Mucosa of descending colon (tissue), 3 donors: Measurements from ENCODE around the gene FAF1. TPM values are rescaled to one million over a fixed set of nuclear protein-coding genes. Genes with fewer than 3 reads are reported as not detected.

Experiments used
- ATAC-seq: fragments of 200-7000 bp; cut with Tn5 transposase; one replicate; pipeline ENCODE4 v1.9.1; 2020; ENCODE audit warnings: mild to moderate bottlenecking, moderate library complexity
- DNase-seq, 3 donors: peaks; one replicate each; pipeline ENCODE4 v3.0.0-alpha.2; 2020
- H3K36me3 ChIP-seq: fragments of 200-600 bp; one replicate; pipeline ENCODE4 v1.8.0; 2021; ENCODE audit warnings: low read depth, mild to moderate bottlenecking
- H3K4me1 ChIP-seq: fragments of 200-600 bp; one replicate; pipeline ENCODE4 v1.8.0; 2021; ENCODE audit warnings: low read depth, mild to moderate bottlenecking
- H3K4me3 ChIP-seq: fragments of 200-600 bp; one replicate; pipeline ENCODE4 v1.8.0; 2021; ENCODE audit warnings: mild to moderate bottlenecking
- H3K9me3 ChIP-seq: fragments of 200-600 bp; one replicate; pipeline ENCODE4 v1.8.0; 2021; ENCODE audit warnings: mild to moderate bottlenecking
- CTCF ChIP-seq: fragments of 200-600 bp; IDR thresholded peaks from one replicate; pipeline ENCODE4 v1.8.0; 2022; ENCODE audit warnings: antibody characterized with exemption, mild to moderate bottlenecking
- intact Hi-C, 2 donors: fragments of 100-400 bp; cut with DNase I in 1 of 2; cut with micrococcal nuclease in 1 of 2; formaldehyde crosslinking; loops; one replicate each; pipeline versions ENCODE4 v1.11.0 to v1.11.1; 2022; cut with DNase I, micrococcal nuclease
- total RNA-seq, 3 donors: library from RNA; stranded (reverse); fragmentation: NEBNext Ultra II Directional in 2 of 3; extraction: Animal tissue kit (Norgen Biotek cat#: 25700) in 2 of 3; gene quantifications; one replicate each; pipeline versions ENCODE4 v1.2.1 to v1.2.4, GENCODE V29; 2021 to 2023
- donor health status: DM: no; HTN: no; CAD: no; lungs with moderate emphysema.
- donor health status: DM: no; HTN: no; CAD: no.
- donor health status: DM: no; HTN: yes; CAD: no.

Gene FAF1
- total RNA-seq, 3 donors from 2014 or later: 48.6 to 70.9 (median 57.7) TPM

- Histone ChIP-seq H3K36me3 (no peaks in the 10 kb centered on the region), H3K4me3 (no peak within 1 kb of the TSS), H3K9me3 (no peaks in the 10 kb centered on the region), H3K4me1 (peaks cover 48% of the 10 kb centered on the region)
- ATAC-seq: peak; percentile 57
- intact Hi-C loops: no loop called here
- no peak for TF ChIP-seq CTCF
- peak in 2 of 3 donors; percentile 22 to 41 for DNase-seq
Observed at GRCh38 chr1:50422946-50423669, 537.0 kb downstream of the FAF1 start, which contains the start of gene DMRTA2. Gene DMRTA2 (minus strand): TSS chr1:50423443. CDS start chr1:50421536, 1,907 bp downstream.

GRCh38 chr1:50422675-50422945, 537.5 kb downstream of the FAF1 start:
- ATAC-seq (peak; percentile 5), DNase-seq (no peak)
- intact Hi-C loops: no loop called here
- Histone ChIP-seq H3K4me1 (peaks cover 45% of the 10 kb centered on the region), H3K4me3 (no peak overlapping the region), H3K36me3 (no peaks in the 10 kb centered on the region), H3K9me3 (no peaks in the 10 kb centered on the region)
- TF ChIP-seq CTCF: no peak

GRCh38 chr1:50421768-50422674, 538.0 kb downstream of the FAF1 start:
- TF ChIP-seq CTCF: no peak
- ATAC-seq (no peak), DNase-seq (no peak)
- Histone ChIP-seq H3K4me1 (peaks cover 40% of the 10 kb centered on the region), H3K36me3 (no peaks in the 10 kb centered on the region), H3K4me3 (no peak overlapping the region), H3K9me3 (no peaks in the 10 kb centered on the region)
- intact Hi-C loops: no loop called here

GRCh38 chr1:50421366-50421748, 538.7 kb downstream of the FAF1 start:
- ATAC-seq (no peak), DNase-seq (no peak)
- no peak for TF ChIP-seq CTCF
- Histone ChIP-seq H3K9me3 (no peaks in the 10 kb centered on the region), H3K4me1 (peaks cover 38% of the 10 kb centered on the region), H3K4me3 (no peak overlapping the region), H3K36me3 (no peaks in the 10 kb centered on the region)
- intact Hi-C loops: no loop called here

- Histone ChIP-seq H3K4me1 (peaks cover 38% of the 10 kb centered on the region), H3K36me3 (no peaks in the 10 kb centered on the region), H3K4me3 (no peak overlapping the region), H3K9me3 (no peaks in the 10 kb centered on the region)
- DNase-seq (no peak), ATAC-seq (peak; percentile 14)
- intact Hi-C loops: no loop called here
- TF ChIP-seq CTCF: no peak
Observed at GRCh38 chr1:50420689-50421365, 539.2 kb downstream of the FAF1 start.
